GM13976 (cell line): Measurements from ENCODE around the gene CLIP2.
"Not testable (repeated sequence)": the region's sequence is repeated elsewhere in the genome, so short reads cannot be mapped to it uniquely, and the experiment has no call there.

ENCODE experiments used
- DNase-seq: peaks from one replicate; pipeline ENCODE4 v3.0.0; 2012; ENCODE audit warnings: low spot score
- CTCF ChIP-seq: IDR thresholded peaks from 2 replicates; pipeline ENCODE4 v1.5.1; 2012; ENCODE audit warnings: borderline replicate concordance, mild to moderate bottlenecking; ENCODE audit not compliant: insufficient read depth; ENCODE audit errors: extremely low read depth, missing control alignments, control extremely low read depth
- in situ Hi-C: fragments of 300-500 bp; cut with MboI; formaldehyde crosslinking; loops from one replicate; pipeline ENCODE4 v1.12.0; 2022; ENCODE audit warnings: low sequenced_read_pairs, mixed read lengths, inconsistent platforms; ENCODE audit not compliant: unreplicated experiment

CLIP2 gene

GRCh38 chr7:74376256-74377036 lies 87.2 kb downstream of the CLIP2 start:
- TF ChIP-seq CTCF = no peak
- DNase-seq = no peak
- in situ Hi-C loops = no loop called here

GRCh38 chr7:74379938-74380337 lies 90.7 kb downstream of the CLIP2 start:
- in situ Hi-C loops = no loop called here
- no peak for DNase-seq
- no peak for TF ChIP-seq CTCF

- TF ChIP-seq CTCF = no peak
- in situ Hi-C loops = no loop called here
- no peak for DNase-seq
Observed at GRCh38 chr7:74380720-74381119, 91.5 kb downstream of the CLIP2 start.

- in situ Hi-C loops, DNase-seq: not testable (repeated sequence)
Observed at GRCh38 chr7:74384086-74384485, 94.9 kb downstream of the CLIP2 start.

- DNase-seq, in situ Hi-C loops: not testable (repeated sequence)
Observed at GRCh38 chr7:74384854-74385253, 95.6 kb downstream of the CLIP2 start.

- in situ Hi-C loops = no loop called here
- DNase-seq = no peak
- no peak for TF ChIP-seq CTCF
Observed at GRCh38 chr7:74387606-74388005, 98.4 kb downstream of the CLIP2 start.

GRCh38 chr7:74388880-74389415 lies 99.7 kb downstream of the CLIP2 start:
- DNase-seq = no peak
- in situ Hi-C loops = no loop called here
- TF ChIP-seq CTCF = no peak

GRCh38 chr7:74393722-74394121 lies 104.5 kb downstream of the CLIP2 start:
- not testable (repeated sequence) for DNase-seq

More at GRCh38 chr7:74393722-74394121, 104.5 kb downstream of the CLIP2 start:
- in situ Hi-C loops = not testable (repeated sequence)
